ENCODE data around the gene MECP2. TPM values are rescaled to one million over a fixed set of nuclear protein-coding genes. Genes with fewer than 3 reads are reported as not detected.
A peak's percentile ranks its signal among the peaks of the same experiment; 100 is the strongest.
"Not testable (repeated sequence)": the region's sequence is repeated elsewhere in the genome, so short reads cannot be mapped to it uniquely, and the experiment has no call there.

The MECP2 gene
- total and polyA plus RNA-seq, 8 donors, result 10.7 to 47.9 (median 18.4) TPM

GRCh38 chrX:154002215-154002719 is 95.2 kb downstream of the MECP2 start:
- peak in 1 of 2 donors; percentile 77 for DNase-seq
- TF ChIP-seq EP300 (IDR thresholded peaks at IDR 0.05), result no peak
- no peak for TF ChIP-seq POLR2A (IDR thresholded peaks at IDR 0.05)
- TF ChIP-seq, protein P1, sequence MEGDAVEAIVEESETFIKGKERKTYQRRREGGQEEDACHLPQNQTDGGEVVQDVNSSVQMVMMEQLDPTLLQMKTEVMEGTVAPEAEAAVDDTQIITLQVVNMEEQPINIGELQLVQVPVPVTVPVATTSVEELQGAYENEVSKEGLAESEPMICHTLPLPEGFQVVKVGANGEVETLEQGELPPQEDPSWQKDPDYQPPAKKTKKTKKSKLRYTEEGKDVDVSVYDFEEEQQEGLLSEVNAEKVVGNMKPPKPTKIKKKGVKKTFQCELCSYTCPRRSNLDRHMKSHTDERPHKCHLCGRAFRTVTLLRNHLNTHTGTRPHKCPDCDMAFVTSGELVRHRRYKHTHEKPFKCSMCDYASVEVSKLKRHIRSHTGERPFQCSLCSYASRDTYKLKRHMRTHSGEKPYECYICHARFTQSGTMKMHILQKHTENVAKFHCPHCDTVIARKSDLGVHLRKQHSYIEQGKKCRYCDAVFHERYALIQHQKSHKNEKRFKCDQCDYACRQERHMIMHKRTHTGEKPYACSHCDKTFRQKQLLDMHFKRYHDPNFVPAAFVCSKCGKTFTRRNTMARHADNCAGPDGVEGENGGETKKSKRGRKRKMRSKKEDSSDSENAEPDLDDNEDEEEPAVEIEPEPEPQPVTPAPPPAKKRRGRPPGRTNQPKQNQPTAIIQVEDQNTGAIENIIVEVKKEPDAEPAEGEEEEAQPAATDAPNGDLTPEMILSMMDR (IDR thresholded peaks at IDR 0.05), result no peak
- no peak for TF ChIP-seq POLR2AphosphoS5 (IDR thresholded peaks at IDR 0.05)
- intact Hi-C loops (cut with DNase I; ENCODE audit: low total_unique reads), result no loop called here
- peak overlapping the region in 3 of 5 donors; percentile 14 to 68 (median 64) for H3K27ac ChIP-seq
- WGBS, 5 donors, result 56 to 86% (median 79%) methylated on average over 9 to 17 of the region's 17 CpGs
- H3K4me1 ChIP-seq, result peaks cover 0 to 11% (median 0%) of the 10 kb centered on the region in 4 donors
- H3K36me3 ChIP-seq, result no peaks in the 10 kb centered on the region
- H3K9me3 ChIP-seq, result no peaks in the 10 kb centered on the region
- no peak overlapping the region for H3K4me3 ChIP-seq
- peaks cover 0 to 7% (median 0%) of the 10 kb centered on the region in 3 donors for H3K27me3 ChIP-seq

GRCh38 chrX:154000051-154000450 is 97.5 kb downstream of the MECP2 start:
- intact Hi-C loops (cut with DNase I; ENCODE audit: low total_unique reads), result no loop called here
- 34 to 70% (median 38%) methylated on average over 4 to 5 of the region's 5 CpGs for WGBS, 5 donors
- H3K4me1 ChIP-seq, result peaks cover 0 to 11% (median 0%) of the 10 kb centered on the region in 4 donors
- TF ChIP-seq POLR2A (IDR thresholded peaks at IDR 0.05), result no peak
- TF ChIP-seq EP300 (IDR thresholded peaks at IDR 0.05), result no peak
- TF ChIP-seq, protein P1 (IDR thresholded peaks at IDR 0.05), result no peak
- TF ChIP-seq POLR2AphosphoS5 (IDR thresholded peaks at IDR 0.05), result no peak
- no peak overlapping the region for H3K27ac ChIP-seq
- no peaks in the 10 kb centered on the region for H3K36me3 ChIP-seq
- peak in 1 of 2 donors; percentile 57 for DNase-seq
- H3K9me3 ChIP-seq, result no peaks in the 10 kb centered on the region
- H3K27me3 ChIP-seq, result peaks cover 0 to 8% (median 0%) of the 10 kb centered on the region in 3 donors
- H3K4me3 ChIP-seq, result peak overlapping the region in 1 of 4 donors; percentile 18

DNA sequence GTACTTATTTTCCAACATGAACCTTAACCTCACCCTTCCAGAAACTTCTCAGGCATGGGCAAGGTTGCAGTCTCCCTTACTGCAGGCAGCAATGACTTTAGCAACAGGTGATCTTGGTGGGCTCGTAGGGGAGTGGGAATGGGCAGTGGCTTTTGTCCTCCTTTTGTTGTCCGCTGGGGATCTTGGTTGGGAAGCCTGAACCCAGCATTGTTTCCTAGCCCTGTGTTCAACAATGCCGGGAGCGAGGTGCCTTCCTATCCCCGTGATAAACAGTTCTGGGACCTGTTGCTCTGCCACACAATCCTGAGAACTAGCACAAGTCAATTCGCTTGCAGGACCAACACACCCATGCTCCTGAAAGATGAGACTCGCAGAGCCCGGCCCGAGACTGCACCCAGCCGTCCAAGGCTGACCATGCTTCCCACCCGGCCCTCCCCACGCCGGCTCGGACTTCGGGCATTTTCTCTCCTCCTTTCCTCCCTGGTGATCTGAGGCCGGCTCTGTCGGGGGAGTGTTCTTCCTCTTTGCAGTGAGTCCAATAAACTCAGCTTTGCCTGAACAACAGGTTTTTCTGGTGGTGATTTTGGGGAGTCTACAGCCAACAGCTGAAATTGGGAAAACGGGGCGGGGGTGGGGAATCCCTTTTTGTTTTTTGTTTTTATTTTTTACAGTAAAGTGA is 98.0 kb downstream of the MECP2 start:
- H3K27me3 ChIP-seq, result peaks cover 0 to 8% (median 0%) of the 10 kb centered on the region in 3 donors
- DNase-seq, result no peak
- TF ChIP-seq POLR2A (IDR thresholded peaks at IDR 0.05), result no peak
- TF ChIP-seq, protein P1 (IDR thresholded peaks at IDR 0.05), result no peak
- no peak for TF ChIP-seq EP300 (IDR thresholded peaks at IDR 0.05)
- no peak for TF ChIP-seq POLR2AphosphoS5 (IDR thresholded peaks at IDR 0.05)
- H3K36me3 ChIP-seq, result no peaks in the 10 kb centered on the region
- no peak overlapping the region for H3K27ac ChIP-seq
- intact Hi-C loops (cut with DNase I; ENCODE audit: low total_unique reads), result no loop called here
- 30 to 73% (median 42%) methylated on average over 18 to 19 of the region's 19 CpGs for WGBS, 5 donors
- H3K4me3 ChIP-seq, result peak overlapping the region in 1 of 4 donors; percentile 18
- H3K4me1 ChIP-seq, result peaks cover 0 to 11% (median 0%) of the 10 kb centered on the region in 4 donors
- no peaks in the 10 kb centered on the region for H3K9me3 ChIP-seq

DNA sequence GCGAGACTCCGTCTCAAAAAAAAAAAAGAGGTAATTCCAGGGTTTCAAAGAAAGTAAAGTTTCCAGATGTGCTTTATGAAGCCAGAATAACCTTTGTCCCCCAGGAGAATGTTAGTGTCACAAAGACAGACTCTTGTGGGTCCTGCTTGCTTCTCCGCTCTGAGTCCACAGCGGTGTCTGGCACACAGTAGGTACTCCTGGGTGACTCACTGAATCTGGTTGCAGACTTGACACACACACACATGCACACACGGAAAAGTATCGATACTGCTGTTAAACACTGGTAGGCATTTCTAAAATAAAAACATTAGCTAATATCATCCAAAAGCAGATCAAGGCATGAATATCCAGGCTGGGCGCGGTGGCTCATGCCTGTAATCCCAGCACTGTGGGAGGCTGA is 102.0 kb downstream of the MECP2 start:
- H3K36me3 ChIP-seq, result no peaks in the 10 kb centered on the region
- WGBS, 5 donors, result 95 to 97% (median 97%) methylated on average over 4 to 8 of the region's 8 CpGs
- H3K27ac ChIP-seq, result no peak overlapping the region
- peaks cover 0 to 17% (median 0%) of the 10 kb centered on the region in 3 donors for H3K27me3 ChIP-seq
- intact Hi-C loops (cut with DNase I; ENCODE audit: low total_unique reads), result no loop called here
- no peak overlapping the region for H3K4me3 ChIP-seq
- TF ChIP-seq POLR2A (IDR thresholded peaks at IDR 0.05) (no peak), EP300 (IDR thresholded peaks at IDR 0.05) (no peak), POLR2AphosphoS5 (IDR thresholded peaks at IDR 0.05) (no peak)
- TF ChIP-seq, protein P1 (IDR thresholded peaks at IDR 0.05), result no peak
- peaks cover 0 to 11% (median 0%) of the 10 kb centered on the region in 4 donors for H3K4me1 ChIP-seq
- no peak for DNase-seq
- no peaks in the 10 kb centered on the region for H3K9me3 ChIP-seq

DNA sequence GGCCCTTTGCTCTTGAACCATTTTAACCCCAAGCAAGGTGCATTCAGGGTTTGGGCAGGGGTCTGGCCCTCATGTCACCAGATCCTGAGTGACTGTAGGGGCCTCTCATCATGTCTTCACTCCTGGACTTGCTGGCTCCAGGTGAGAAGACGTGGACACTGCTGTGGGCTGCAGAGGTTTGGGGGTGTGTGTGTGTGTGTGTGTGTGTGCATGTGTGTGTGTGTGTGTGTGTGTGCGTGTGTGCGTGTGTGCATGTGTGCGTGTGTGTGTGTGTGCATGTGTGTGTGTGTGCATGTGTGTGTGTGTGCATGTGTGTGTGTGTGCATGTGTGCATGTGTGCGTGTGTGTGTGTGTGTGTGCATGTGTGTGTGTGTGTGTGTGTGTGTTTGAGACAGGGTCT is 103.1 kb downstream of the MECP2 start:
- H3K4me1 ChIP-seq; intact Hi-C loops (cut with DNase I; ENCODE audit: low total_unique reads); H3K27ac ChIP-seq; H3K36me3 ChIP-seq; H3K9me3 ChIP-seq; DNase-seq; H3K4me3 ChIP-seq: not testable (repeated sequence)
- H3K27me3 ChIP-seq, result peaks cover 0 to 17% (median 0%) of the 10 kb centered on the region in 3 donors
- 63 to 100% (median 77%) methylated on average over 1 to 5 of the region's 5 CpGs; no CpG with 5 or more reads in 1 of the 5 donors for WGBS, 5 donors
